ENCODE results near the gene ARFGEF2.

Gene ARFGEF2

GRCh38 chr20:49046087-49046900, 124.8 kb downstream of the ARFGEF2 start, which contains the start of gene CSE1L:
Gene CSE1L (plus strand): TSS chr20:49046312. CDS start chr20:49058464, 12,152 bp downstream.
- Histone ChIP-seq H3K4me2 (ENCODE audit: low read depth, low read length, poor library complexity, severe bottlenecking) (peak within 1 kb of the TSS; percentile 96), H2AFZ (ENCODE audit: low read length) (peak within 1 kb of the TSS; percentile 99), H3K36me3 (ENCODE audit: insufficient read depth, low read length) (no peaks in the 10 kb centered on the region; the same call in 1 of the 2 replicates), H3K79me2 (ENCODE audit: insufficient read depth, low read length) (peaks cover 52% of the 10 kb centered on the region), H3K9ac (ENCODE audit: low read depth, low read length, poor library complexity, severe bottlenecking) (peak within 1 kb of the TSS; percentile 89), H4K20me1 (ENCODE audit: insufficient read depth, low read length, poor library complexity, severe bottlenecking) (peaks cover 46% of the 10 kb centered on the region), H3K4me3 (ENCODE audit: low read length, poor library complexity, severe bottlenecking) (peak within 1 kb of the TSS; percentile 81), H3F3A (ENCODE audit: low read depth) (no peaks in the 10 kb centered on the region), H3K9me3 (ENCODE audit: insufficient read depth, low read depth, low read length) (no peaks in the 10 kb centered on the region), H3K9me2 (replicated peaks; ENCODE audit: low read depth, low read length) (no peaks in the 10 kb centered on the region), H3K4me1 (ENCODE audit: insufficient read depth, low read length, poor library complexity, severe bottlenecking) (peaks cover 37% of the 10 kb centered on the region), H3K27me3 (ENCODE audit: insufficient read depth, low read length, poor library complexity, severe bottlenecking) (no peaks in the 10 kb centered on the region)
- TF ChIP-seq EZH2phosphoT487 (IDR thresholded peaks at IDR 0.05; ENCODE audit: borderline replicate concordance) = no peak
- TF ChIP-seq, protein P1, sequence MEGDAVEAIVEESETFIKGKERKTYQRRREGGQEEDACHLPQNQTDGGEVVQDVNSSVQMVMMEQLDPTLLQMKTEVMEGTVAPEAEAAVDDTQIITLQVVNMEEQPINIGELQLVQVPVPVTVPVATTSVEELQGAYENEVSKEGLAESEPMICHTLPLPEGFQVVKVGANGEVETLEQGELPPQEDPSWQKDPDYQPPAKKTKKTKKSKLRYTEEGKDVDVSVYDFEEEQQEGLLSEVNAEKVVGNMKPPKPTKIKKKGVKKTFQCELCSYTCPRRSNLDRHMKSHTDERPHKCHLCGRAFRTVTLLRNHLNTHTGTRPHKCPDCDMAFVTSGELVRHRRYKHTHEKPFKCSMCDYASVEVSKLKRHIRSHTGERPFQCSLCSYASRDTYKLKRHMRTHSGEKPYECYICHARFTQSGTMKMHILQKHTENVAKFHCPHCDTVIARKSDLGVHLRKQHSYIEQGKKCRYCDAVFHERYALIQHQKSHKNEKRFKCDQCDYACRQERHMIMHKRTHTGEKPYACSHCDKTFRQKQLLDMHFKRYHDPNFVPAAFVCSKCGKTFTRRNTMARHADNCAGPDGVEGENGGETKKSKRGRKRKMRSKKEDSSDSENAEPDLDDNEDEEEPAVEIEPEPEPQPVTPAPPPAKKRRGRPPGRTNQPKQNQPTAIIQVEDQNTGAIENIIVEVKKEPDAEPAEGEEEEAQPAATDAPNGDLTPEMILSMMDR (conservative IDR thresholded peaks at IDR 0.05; ENCODE audit: low read length) = no peak

DNA sequence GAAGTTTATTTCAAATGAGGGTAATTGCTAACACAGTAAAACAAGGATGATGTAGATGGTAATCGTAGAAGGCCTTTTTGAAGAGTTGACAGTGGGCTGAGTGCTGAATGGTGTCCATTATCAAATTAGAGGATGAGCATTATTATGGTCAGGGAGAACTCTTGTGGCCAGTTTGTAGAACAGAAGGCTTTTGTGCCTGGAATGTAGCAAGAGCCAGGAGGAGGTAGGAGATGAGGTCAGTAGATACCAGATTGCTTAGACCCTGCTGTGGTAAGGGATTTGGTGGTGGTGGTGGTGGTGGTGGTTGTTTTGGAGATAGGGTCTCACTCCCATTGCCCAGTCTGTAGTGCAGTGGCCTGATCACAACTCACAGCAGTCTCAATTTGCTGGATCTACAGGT, 130.8 kb downstream of the ARFGEF2 start:
- Histone ChIP-seq H2AFZ (ENCODE audit: low read length) (no peak overlapping the region), H3K4me1 (ENCODE audit: insufficient read depth, low read length, poor library complexity, severe bottlenecking) (peaks cover 62% of the 10 kb centered on the region), H4K20me1 (ENCODE audit: insufficient read depth, low read length, poor library complexity, severe bottlenecking) (peaks cover 100% of the 10 kb centered on the region), H3K4me3 (ENCODE audit: low read length, poor library complexity, severe bottlenecking) (peak overlapping the region; percentile 32), H3F3A (ENCODE audit: low read depth) (peaks cover 4% of the 10 kb centered on the region; the same call in 1 of the 2 replicates), H3K9me3 (ENCODE audit: insufficient read depth, low read depth, low read length) (no peaks in the 10 kb centered on the region), H3K27me3 (ENCODE audit: insufficient read depth, low read length, poor library complexity, severe bottlenecking) (no peaks in the 10 kb centered on the region), H3K9ac (ENCODE audit: low read depth, low read length, poor library complexity, severe bottlenecking) (no peak overlapping the region), H3K79me2 (ENCODE audit: insufficient read depth, low read length) (peaks cover 100% of the 10 kb centered on the region), H3K9me2 (replicated peaks; ENCODE audit: low read depth, low read length) (no peaks in the 10 kb centered on the region), H3K36me3 (ENCODE audit: insufficient read depth, low read length) (peaks cover 5% of the 10 kb centered on the region; the same call in 1 of the 2 replicates), H3K4me2 (ENCODE audit: low read depth, low read length, poor library complexity, severe bottlenecking) (peak overlapping the region; percentile 44)
- TF ChIP-seq EZH2phosphoT487 (IDR thresholded peaks at IDR 0.05; ENCODE audit: borderline replicate concordance) = no peak
- TF ChIP-seq, protein P1 (conservative IDR thresholded peaks at IDR 0.05; ENCODE audit: low read length) = no peak

GRCh38 chr20:49054056-49054643, 132.6 kb downstream of the ARFGEF2 start:
- Histone ChIP-seq H3K9me2 (replicated peaks; ENCODE audit: low read depth, low read length) (no peaks in the 10 kb centered on the region), H3K9me3 (ENCODE audit: insufficient read depth, low read depth, low read length) (no peaks in the 10 kb centered on the region), H3K9ac (ENCODE audit: low read depth, low read length, poor library complexity, severe bottlenecking) (no peak overlapping the region), H2AFZ (ENCODE audit: low read length) (no peak overlapping the region), H3K4me2 (ENCODE audit: low read depth, low read length, poor library complexity, severe bottlenecking) (peak overlapping the region; percentile 55), H3K4me1 (ENCODE audit: insufficient read depth, low read length, poor library complexity, severe bottlenecking) (peaks cover 46% of the 10 kb centered on the region), H3K27me3 (ENCODE audit: insufficient read depth, low read length, poor library complexity, severe bottlenecking) (no peaks in the 10 kb centered on the region), H3K4me3 (ENCODE audit: low read length, poor library complexity, severe bottlenecking) (peak overlapping the region; percentile 15), H3K36me3 (ENCODE audit: insufficient read depth, low read length) (peaks cover 19% of the 10 kb centered on the region), H4K20me1 (ENCODE audit: insufficient read depth, low read length, poor library complexity, severe bottlenecking) (peaks cover 97% of the 10 kb centered on the region), H3K79me2 (ENCODE audit: insufficient read depth, low read length) (peaks cover 100% of the 10 kb centered on the region), H3F3A (ENCODE audit: low read depth) (peaks cover 4% of the 10 kb centered on the region; the same call in 1 of the 2 replicates)
- TF ChIP-seq, protein P1 (conservative IDR thresholded peaks at IDR 0.05; ENCODE audit: low read length) = no peak
- TF ChIP-seq EZH2phosphoT487 (IDR thresholded peaks at IDR 0.05; ENCODE audit: borderline replicate concordance) = no peak

All from Loucy (cell line).